Retinal pigment epithelial cell (primary cell): ENCODE measurements around the gene USP32.
"Not testable (repeated sequence)": the region's sequence is repeated elsewhere in the genome, so short reads cannot be mapped to it uniquely, and the experiment has no call there.

Experiments used
- DNase-seq: peaks from one replicate; pipeline ENCODE4 v3.0.0-alpha.2; 2010; ENCODE audit warnings: low read depth
- H3K4me3 ChIP-seq: 2 replicates; pipeline ENCODE4 v1.5.1; 2011; ENCODE audit warnings: mild to moderate bottlenecking, low read length, control low read depth, moderate library complexity
- TF ChIP-seq, protein P1 (sequence below): conservative IDR thresholded peaks from 2 replicates; pipeline ENCODE4 v1.5.1; 2011; ENCODE audit warnings: low read depth, low read length, control low read depth, inconsistent platforms

The USP32 gene

DNA sequence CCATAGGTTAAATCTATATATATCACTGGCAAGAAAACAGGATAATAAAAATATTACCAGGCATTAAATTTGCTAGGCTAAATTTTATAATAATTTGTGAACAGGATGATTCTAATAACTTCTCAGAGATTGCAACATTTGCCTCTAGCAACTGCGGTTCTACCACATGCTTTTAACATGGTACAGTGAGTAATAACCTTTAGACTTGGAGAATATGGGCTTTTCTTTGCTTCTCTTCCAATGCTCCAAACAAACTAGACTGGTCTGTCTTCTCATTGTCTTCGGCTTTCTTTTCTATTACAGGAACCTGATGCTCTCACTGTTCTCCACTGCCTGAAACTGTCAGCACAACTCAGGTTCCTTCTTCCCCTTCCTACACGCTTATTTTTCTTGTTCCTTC is 161.6 kb downstream of the USP32 start:
- H3K4me3 ChIP-seq, result no peak overlapping the region
- no peak for DNase-seq
- TF ChIP-seq, protein P1, sequence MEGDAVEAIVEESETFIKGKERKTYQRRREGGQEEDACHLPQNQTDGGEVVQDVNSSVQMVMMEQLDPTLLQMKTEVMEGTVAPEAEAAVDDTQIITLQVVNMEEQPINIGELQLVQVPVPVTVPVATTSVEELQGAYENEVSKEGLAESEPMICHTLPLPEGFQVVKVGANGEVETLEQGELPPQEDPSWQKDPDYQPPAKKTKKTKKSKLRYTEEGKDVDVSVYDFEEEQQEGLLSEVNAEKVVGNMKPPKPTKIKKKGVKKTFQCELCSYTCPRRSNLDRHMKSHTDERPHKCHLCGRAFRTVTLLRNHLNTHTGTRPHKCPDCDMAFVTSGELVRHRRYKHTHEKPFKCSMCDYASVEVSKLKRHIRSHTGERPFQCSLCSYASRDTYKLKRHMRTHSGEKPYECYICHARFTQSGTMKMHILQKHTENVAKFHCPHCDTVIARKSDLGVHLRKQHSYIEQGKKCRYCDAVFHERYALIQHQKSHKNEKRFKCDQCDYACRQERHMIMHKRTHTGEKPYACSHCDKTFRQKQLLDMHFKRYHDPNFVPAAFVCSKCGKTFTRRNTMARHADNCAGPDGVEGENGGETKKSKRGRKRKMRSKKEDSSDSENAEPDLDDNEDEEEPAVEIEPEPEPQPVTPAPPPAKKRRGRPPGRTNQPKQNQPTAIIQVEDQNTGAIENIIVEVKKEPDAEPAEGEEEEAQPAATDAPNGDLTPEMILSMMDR, result no peak

DNA sequence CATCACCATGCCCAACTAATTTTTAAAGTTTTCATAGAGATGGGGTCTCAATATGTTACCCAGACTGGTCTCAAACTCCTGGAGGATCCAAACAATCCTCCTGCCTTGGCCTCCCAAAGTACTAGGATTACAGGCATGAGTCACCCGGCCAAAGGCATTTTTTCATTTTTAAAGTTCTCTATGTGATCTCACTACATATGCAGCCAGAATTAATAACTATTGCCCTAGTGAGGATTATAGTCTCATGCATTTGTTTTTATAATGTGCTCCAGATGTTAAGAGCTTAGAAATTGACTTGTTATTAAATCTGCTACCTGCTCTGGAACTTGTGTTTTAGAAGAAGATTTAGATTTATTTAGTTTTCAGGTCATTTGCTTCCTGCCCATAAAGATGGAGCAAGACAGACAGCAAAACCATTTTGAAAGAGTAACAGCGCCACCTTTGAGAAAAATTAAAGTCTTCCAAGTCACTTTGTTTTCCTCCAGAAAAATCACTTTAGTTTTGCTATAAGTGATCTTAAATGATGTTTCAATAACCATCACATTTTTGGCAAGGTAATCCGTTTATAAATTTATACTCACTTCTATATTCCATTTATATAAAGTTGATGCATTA is 162.6 kb downstream of the USP32 start:
- no peak overlapping the region for H3K4me3 ChIP-seq
- DNase-seq, result no peak
- TF ChIP-seq, protein P1, result peak; percentile 21

DNA sequence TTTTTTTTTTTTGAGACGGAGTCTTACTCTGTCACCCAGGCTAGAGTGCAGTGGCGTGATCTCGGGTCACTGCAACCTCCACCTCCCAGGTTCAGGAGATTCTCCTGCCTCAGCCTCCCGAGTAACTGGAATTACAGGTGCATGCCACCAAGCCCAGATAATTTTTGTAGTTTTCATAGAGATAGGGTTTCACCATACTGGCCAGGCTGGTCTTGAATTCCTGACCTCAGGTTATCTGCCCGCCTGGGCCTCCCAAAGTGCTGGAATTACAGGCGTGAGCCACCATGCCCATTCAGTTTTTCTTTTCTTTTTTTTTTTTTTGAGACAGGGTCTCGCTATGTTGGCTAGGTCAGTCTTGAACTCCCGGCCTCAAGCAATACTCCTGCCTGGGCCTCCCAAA is 164.7 kb downstream of the USP32 start:
- peak overlapping the region; percentile 7 for H3K4me3 ChIP-seq
- not testable (repeated sequence) for DNase-seq

DNA sequence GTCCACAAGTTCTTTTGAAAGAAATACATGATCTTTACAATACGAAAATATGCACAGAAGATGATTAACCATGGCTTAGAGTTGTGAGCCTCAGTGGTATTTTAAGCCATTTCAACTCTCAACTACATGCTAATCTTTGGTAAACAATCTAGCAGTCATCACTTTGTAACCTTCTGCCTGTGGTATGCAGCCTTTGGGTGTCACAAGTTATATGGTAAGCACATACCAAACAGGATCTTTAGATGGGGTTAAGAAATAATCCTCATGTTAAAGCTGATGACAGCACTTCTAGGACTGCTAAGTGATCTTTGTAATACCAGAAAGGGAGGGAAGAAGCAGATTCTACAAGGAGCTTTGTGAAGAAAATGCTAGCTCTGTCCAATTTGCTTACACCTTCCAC is 167.9 kb downstream of the USP32 start:
- DNase-seq, result peak; percentile 99
- TF ChIP-seq, protein P1, result no peak
- peak overlapping the region; percentile 37 for H3K4me3 ChIP-seq

DNA sequence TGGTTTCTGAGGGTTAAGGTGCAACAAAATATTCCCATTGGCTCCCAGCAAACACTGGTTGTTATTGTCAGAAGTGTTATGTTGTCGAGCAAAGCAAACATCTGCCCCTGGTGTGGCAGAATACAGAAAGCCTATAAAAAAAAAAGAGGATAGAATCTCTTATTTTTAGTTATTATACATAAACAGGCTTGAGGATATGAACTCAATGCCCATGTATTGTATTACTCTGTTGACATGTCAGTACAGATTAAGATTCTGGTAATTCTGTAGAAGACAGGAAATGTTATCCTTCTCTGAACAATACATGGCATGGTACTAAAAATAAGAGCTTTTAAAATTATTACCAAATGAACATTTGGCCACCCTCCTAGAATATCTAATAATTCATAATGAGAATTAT is 168.5 kb downstream of the USP32 start:
- DNase-seq, result no peak
- H3K4me3 ChIP-seq, result no peak overlapping the region
- TF ChIP-seq, protein P1, result no peak

DNA sequence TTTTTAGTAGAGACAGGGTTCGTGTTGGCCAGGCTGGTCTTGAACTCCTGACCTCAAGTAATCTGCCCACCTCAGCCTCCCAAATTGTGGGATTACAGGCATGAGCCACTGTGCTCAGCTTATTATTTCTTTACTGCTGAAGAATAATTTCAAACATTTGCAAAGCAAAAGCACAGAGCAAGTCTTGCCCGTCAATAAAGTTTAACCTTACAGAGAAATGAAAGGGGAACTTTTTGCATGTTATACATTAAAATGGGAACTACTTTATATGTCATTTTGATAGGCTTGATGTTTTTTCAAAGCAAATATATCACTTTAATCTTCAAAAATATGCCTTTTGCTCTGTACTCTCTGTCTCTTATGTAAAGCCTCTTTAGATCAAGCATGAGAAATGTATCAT is 173.2 kb downstream of the USP32 start:
- DNase-seq, result not testable (repeated sequence)

DNA sequence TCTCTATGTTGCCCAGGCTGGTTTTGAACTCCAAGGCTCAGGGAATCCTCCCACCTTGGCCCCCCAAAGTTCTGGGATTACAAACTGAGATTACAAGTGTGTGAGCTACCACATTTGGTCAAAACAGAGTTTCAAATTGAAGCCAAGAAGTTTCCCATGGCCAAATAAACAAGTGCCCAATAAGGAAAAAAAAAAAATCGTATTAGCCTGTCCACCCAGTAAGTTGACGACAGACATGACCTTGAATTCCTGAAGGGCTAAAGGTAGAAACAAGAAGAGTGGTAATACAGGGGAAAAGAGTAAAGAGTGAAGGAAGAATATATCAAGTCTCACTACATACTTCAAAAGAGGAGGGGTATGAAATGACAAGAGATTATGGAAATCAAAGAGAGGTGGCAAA is 176.0 kb downstream of the USP32 start:
- not testable (repeated sequence) for DNase-seq, H3K4me3 ChIP-seq

More for the DNA sequence above, 173.2 kb downstream of the USP32 start:
- H3K4me3 ChIP-seq, result not testable (repeated sequence)

DNA sequence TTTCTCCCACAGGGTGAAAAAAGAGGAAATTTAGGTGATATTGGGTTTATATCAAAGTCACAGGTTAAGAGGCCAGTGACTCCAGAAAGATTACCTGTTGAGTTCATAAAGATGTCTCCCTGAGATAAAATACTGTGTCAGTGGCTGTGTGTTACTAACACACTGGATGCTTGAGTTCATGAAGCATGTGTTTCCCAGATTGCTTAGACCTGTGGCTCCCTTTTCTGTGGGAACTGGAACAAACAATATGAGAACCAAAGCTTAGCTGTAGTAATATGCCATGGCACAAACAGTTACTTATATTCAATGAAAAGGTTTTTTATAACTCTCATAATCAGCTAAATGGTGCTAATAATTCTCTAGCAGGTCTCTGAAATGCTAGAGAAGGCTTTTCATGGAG is 180.7 kb downstream of the USP32 start:
- not testable (repeated sequence) for DNase-seq, H3K4me3 ChIP-seq

DNA sequence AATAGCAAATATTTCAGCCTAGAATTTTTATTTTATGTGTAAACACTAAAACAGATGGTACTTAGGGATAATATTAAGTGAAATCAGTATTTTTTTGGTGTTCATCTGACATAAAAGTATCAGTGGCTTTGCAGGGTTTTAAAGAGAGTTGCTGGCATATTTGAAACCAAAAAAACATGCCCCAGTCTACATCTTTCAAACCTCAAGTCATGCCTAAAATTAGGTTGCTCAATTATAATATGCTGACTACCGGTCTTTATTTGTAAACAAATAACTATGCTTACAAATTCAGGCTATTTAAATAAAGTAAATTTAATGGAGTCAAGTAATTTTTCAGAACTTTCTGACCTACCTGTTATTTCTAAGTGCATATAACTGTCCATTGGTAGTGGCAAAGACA is 183.6 kb downstream of the USP32 start:
- DNase-seq, H3K4me3 ChIP-seq: not testable (repeated sequence)

DNA sequence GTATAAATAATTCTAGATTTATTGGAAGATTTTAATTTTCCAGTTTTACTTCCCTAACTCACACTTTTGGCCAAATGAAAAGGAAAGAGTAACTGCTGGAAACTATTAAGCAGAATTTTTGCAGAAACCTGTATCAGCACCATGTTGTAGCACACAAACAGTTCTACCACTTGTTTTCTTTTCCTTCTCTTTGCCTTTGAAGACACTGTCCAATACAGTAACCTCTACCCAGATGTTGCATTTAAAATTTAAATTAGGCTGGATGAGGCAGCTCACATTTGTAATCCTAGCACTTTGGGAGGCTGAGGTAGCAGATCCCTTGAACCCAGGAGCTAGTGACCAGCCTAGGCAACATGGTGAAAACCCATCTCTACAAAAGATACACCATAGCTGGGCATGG is 186.2 kb downstream of the USP32 start:
- not testable (repeated sequence) for H3K4me3 ChIP-seq, DNase-seq

DNA sequence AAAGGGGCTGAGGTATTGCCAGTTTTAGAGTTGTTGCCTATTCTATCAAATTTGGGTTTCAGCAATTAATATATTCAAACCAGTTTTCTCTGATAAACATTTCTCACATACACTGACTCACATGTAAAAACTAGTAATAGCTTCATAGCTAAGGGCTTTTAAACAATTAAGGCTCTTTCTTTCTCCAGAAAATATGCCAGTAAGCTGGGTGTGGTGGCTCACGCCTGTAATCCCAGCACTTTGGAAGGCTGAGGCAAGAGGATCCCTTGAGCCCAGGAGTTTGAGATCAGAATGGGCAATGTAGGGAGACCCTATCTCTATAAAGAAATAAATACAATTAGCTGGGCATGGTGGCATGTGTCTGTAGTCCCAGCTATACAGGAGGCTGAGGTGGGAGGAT is 193.3 kb downstream of the USP32 start:
- peak; percentile 21 for DNase-seq

DNA sequence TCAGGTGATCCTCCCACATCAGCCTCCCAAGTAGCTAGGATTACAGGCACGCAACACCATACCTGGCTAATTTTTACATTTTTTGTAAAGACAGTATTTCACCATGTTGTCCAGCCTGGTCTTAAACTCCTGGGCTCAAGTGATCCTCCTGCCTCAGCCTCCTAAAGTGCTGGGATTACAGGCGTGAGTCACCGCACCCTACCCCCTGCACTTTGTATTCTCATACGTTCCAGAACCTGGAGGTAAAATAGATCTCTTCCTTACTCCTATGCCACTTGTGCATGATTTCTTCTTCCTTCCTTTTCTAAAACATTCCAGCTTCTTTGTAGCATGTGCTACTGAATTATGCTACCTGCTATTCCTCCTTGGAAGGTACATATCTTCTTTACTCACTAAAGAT is 197.8 kb downstream of the USP32 start:
- H3K4me3 ChIP-seq, result not testable (repeated sequence)

More for the DNA sequence above, 193.3 kb downstream of the USP32 start:
- H3K4me3 ChIP-seq, result not testable (repeated sequence)

More for the DNA sequence above, 197.8 kb downstream of the USP32 start:
- DNase-seq, result not testable (repeated sequence)
